HepG2 (cell line): ENCODE results near the gene SRP9. TPM values are rescaled to one million over a fixed set of nuclear protein-coding genes. Genes with fewer than 3 reads are reported as not detected.

ENCODE experiments used
- EEA1 ChIP-seq: sonication (generic); formaldehyde crosslinking; IDR thresholded peaks from 2 replicates; pipeline ENCODE4 v1.5.1; 2020; ENCODE audit warnings: mild to moderate bottlenecking, missing genetic modification reagents, borderline replicate concordance
- GABPB1 ChIP-seq: IDR thresholded peaks from 2 replicates; pipeline ENCODE4 v1.6.1; 2016; ENCODE audit warnings: mild to moderate bottlenecking, missing genetic modification reagents, moderate library complexity, missing compliant biosample characterization
- GATAD1 ChIP-seq: IDR thresholded peaks from 2 replicates; pipeline ENCODE4 v1.6.1; 2016; ENCODE audit warnings: missing genetic modification reagents, missing compliant biosample characterization
- GATAD2A ChIP-seq: IDR thresholded peaks from 2 replicates; pipeline ENCODE4 v1.6.1; 2016
- MYPOP ChIP-seq: sonication (generic); formaldehyde crosslinking; IDR thresholded peaks from 2 replicates; pipeline ENCODE4 v1.8.1; 2023; ENCODE audit warnings: mild to moderate bottlenecking, moderate library complexity, missing genetic modification reagents
- NFIC ChIP-seq: IDR thresholded peaks from 2 replicates; pipeline ENCODE4 v1.6.1; 2012; ENCODE audit warnings: mild to moderate bottlenecking, low read length, inconsistent platforms
- RXRA ChIP-seq: sonication (generic); formaldehyde crosslinking; IDR thresholded peaks from 2 replicates; pipeline ENCODE4 v1.5.1; 2020; ENCODE audit warnings: missing genetic modification reagents
- SALL1 ChIP-seq: sonication (generic); formaldehyde crosslinking; IDR thresholded peaks from 2 replicates; pipeline ENCODE4 v1.8.0; 2022; ENCODE audit warnings: mild to moderate bottlenecking, missing genetic modification reagents
- SIX4 ChIP-seq: sonication (generic); formaldehyde crosslinking; IDR thresholded peaks from 2 replicates; pipeline ENCODE4 v1.4.0; 2020; ENCODE audit warnings: missing genetic modification reagents
- TEAD3 ChIP-seq: optimal IDR thresholded peaks from 2 replicates; pipeline ENCODE3; 2016; ENCODE audit warnings: borderline replicate concordance
- ZNF180 ChIP-seq: sonication (generic); formaldehyde crosslinking; IDR thresholded peaks from 2 replicates; pipeline ENCODE4 v1.4.0; 2020; ENCODE audit warnings: low read depth, missing genetic modification reagents, borderline replicate concordance
- ZNF230 ChIP-seq: sonication (generic); formaldehyde crosslinking; IDR thresholded peaks from 2 replicates; pipeline ENCODE4 v1.4.0; 2020; ENCODE audit warnings: mild to moderate bottlenecking, missing genetic modification reagents
- ZNF251 ChIP-seq: sonication (generic); formaldehyde crosslinking; IDR thresholded peaks from 2 replicates; pipeline ENCODE4 v1.9.0; 2021; ENCODE audit warnings: mild to moderate bottlenecking, missing genetic modification reagents
- ZNF274 ChIP-seq: sonication (generic); formaldehyde crosslinking; IDR thresholded peaks from 2 replicates; pipeline ENCODE4 v1.5.1; 2020; ENCODE audit warnings: mild to moderate bottlenecking, missing genetic modification reagents
- ZNF280D ChIP-seq: sonication (generic); formaldehyde crosslinking; IDR thresholded peaks from 2 replicates; pipeline ENCODE4 v1.5.1; 2020; ENCODE audit warnings: mild to moderate bottlenecking, missing genetic modification reagents
- ZNF547 ChIP-seq: sonication (generic); formaldehyde crosslinking; IDR thresholded peaks from 2 replicates; pipeline ENCODE4 v1.5.1; 2020; ENCODE audit warnings: mild to moderate bottlenecking, missing genetic modification reagents
- ZNF564 ChIP-seq: sonication (generic); formaldehyde crosslinking; IDR thresholded peaks from 2 replicates; pipeline ENCODE4 v1.8.1; 2023; ENCODE audit warnings: mild to moderate bottlenecking, missing genetic modification reagents
- ZNF605 ChIP-seq: sonication (generic); formaldehyde crosslinking; IDR thresholded peaks from 2 replicates; pipeline ENCODE4 v1.8.0; 2022; ENCODE audit warnings: mild to moderate bottlenecking, missing genetic modification reagents
- ZSCAN30 ChIP-seq: sonication (generic); formaldehyde crosslinking; IDR thresholded peaks from 2 replicates; pipeline ENCODE4 v1.5.0; 2020; ENCODE audit warnings: mild to moderate bottlenecking, missing genetic modification reagents
- polyA plus RNA-seq, 8 experiments: library from polyadenylated mRNA; depleted of rRNA in 3 of 8; stranded (reverse) in 7 of 8; unstranded in 1 of 8; fragments of >200 nt; fragmentation: Illumina TruSeq in 4 of 8; extraction: Trizol in 4 of 8; gene quantifications; 2 replicates each; pipeline versions ENCODE4 v1.2.1 to v1.2.3, GENCODE V29; 2011 to 2016; ENCODE audit warnings: low read depth in 4 of 8, missing spikeins in 1 of 8, mixed read lengths in 1 of 8; ENCODE audit not compliant: insufficient read depth in 1 of 8
- total RNA-seq, 5 experiments: library from RNA; depleted of rRNA; stranded (reverse); fragments of >200 nt; fragmentation: Illumina TruSeq; extraction: Trizol; gene quantifications; 2 replicates each; pipeline ENCODE4 v1.2.3, GENCODE V29; 2016; ENCODE audit warnings: low read depth in 1 of 5
- TF ChIP-seq, protein P1 (sequence below): IDR thresholded peaks from 2 replicates; pipeline ENCODE4 v1.6.1; 2016; ENCODE audit warnings: missing genetic modification reagents, missing compliant biosample characterization
- TF ChIP-seq, protein P2 (sequence below): sonication (generic); formaldehyde crosslinking; IDR thresholded peaks from 2 replicates; pipeline ENCODE4 v1.5.1; 2020; ENCODE audit warnings: mild to moderate bottlenecking, missing genetic modification reagents, borderline replicate concordance
- TF ChIP-seq, protein P3 (sequence below): IDR thresholded peaks from 2 replicates; pipeline ENCODE4 v1.6.1; 2016; ENCODE audit warnings: mild to moderate bottlenecking, missing biosample characterization, missing genetic modification reagents
- TF ChIP-seq, protein P4 (sequence below): sonication (generic); formaldehyde crosslinking; IDR thresholded peaks from 2 replicates; pipeline ENCODE4 v1.5.0; 2020; ENCODE audit warnings: missing genetic modification reagents, mild to moderate bottlenecking, borderline replicate concordance

Gene SRP9
- total and polyA plus RNA-seq, 2 of the 13 experiments (the other 11 are each of a cell fraction or from before 2014, with no cell fraction given) = 251 to 307 TPM

GRCh38 chr1:225777583-225778336 lies at the start of gene SRP9 (continued):
- TF ChIP-seq ZNF251 (CRISPR knock-in tag) = no peak
- no peak; the same call in 1 of the 2 replicates for TF ChIP-seq ZNF274
- peak; percentile 54 for TF ChIP-seq TEAD3 (CRISPR knock-in tag)
- TF ChIP-seq ZNF605 = peak; percentile 77; the same call in 1 of the 2 replicates
- TF ChIP-seq RXRA = peak; percentile 63; the same call in 1 of the 2 replicates
- peak; percentile 61 for TF ChIP-seq MYPOP
- peak; percentile 84 for TF ChIP-seq GABPB1
- no peak for TF ChIP-seq SIX4 (CRISPR knock-in tag)
- peak; percentile 81 for TF ChIP-seq ZNF547
- TF ChIP-seq ZNF230 = peak; percentile 85; the same call in 1 of the 2 replicates
- no peak for TF ChIP-seq ZNF280D
- TF ChIP-seq, protein P1, sequence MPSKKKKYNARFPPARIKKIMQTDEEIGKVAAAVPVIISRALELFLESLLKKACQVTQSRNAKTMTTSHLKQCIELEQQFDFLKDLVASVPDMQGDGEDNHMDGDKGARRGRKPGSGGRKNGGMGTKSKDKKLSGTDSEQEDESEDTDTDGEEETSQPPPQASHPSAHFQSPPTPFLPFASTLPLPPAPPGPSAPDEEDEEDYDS (CRISPR knock-in tag) = 0 out of 2 replicates have a peak, but pooled peaks have one; percentile 59
- no peak for TF ChIP-seq EEA1 (CRISPR knock-in tag)
- TF ChIP-seq, protein P2, sequence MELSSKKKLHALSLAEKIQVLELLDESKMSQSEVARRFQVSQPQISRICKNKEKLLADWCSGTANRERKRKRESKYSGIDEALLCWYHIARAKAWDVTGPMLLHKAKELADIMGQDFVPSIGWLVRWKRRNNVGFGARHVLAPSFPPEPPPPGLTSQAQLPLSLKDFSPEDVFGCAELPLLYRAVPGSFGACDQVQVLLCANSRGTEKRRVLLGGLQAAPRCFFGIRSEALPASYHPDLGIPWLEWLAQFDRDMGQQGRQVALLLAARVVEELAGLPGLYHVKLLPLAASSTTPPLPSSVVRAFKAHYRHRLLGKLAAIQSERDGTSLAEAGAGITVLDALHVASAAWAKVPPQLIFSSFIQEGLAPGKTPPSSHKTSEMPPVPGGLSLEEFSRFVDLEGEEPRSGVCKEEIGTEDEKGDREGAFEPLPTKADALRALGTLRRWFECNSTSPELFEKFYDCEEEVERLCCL (CRISPR knock-in tag) = no peak
- TF ChIP-seq, protein P3, sequence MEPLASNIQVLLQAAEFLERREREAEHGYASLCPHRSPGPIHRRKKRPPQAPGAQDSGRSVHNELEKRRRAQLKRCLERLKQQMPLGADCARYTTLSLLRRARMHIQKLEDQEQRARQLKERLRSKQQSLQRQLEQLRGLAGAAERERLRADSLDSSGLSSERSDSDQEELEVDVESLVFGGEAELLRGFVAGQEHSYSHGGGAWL (CRISPR knock-in tag) = no peak
- TF ChIP-seq, protein P4, sequence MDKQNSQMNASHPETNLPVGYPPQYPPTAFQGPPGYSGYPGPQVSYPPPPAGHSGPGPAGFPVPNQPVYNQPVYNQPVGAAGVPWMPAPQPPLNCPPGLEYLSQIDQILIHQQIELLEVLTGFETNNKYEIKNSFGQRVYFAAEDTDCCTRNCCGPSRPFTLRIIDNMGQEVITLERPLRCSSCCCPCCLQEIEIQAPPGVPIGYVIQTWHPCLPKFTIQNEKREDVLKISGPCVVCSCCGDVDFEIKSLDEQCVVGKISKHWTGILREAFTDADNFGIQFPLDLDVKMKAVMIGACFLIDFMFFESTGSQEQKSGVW (CRISPR knock-in tag) = no peak
- peak; percentile 94 for TF ChIP-seq GATAD1 (CRISPR knock-in tag)
- peak; percentile 55; the same call in 1 of the 2 replicates for TF ChIP-seq SALL1
- peak; percentile 68; the same call in 1 of the 2 replicates for TF ChIP-seq ZNF564 (CRISPR knock-in tag)
- no peak for TF ChIP-seq ZNF180 (CRISPR knock-in tag)
- no peak for TF ChIP-seq ZSCAN30 (CRISPR knock-in tag)
- no peak for TF ChIP-seq NFIC
- TF ChIP-seq GATAD2A (CRISPR knock-in tag) = peak; percentile 58
